Smooth muscle cell (in vitro differentiated cells): Measurements from ENCODE around the gene SPZ1. TPM values are rescaled to one million over a fixed set of nuclear protein-coding genes. Genes with fewer than 3 reads are reported as not detected.

Source experiments
- DNase-seq: peaks from one replicate; lab custom pipeline; 2025; ENCODE audit not compliant: unreplicated experiment; lab: John Stamatoyannopoulos, UW
- H2AFZ ChIP-seq: fragments of 200-600 bp; sonication (generic); 2 replicates; pipeline ENCODE4 v1.6.0; 2016; ENCODE audit warnings: antibody characterized with exemption, low read depth, mild to moderate bottlenecking
- H3F3A ChIP-seq: fragments of 200-600 bp; sonication (generic); 2 replicates; pipeline ENCODE4 v1.6.0; 2017; ENCODE audit warnings: antibody characterized with exemption, low read depth
- H3K27ac ChIP-seq: fragments of 200-600 bp; sonication (generic); 2 replicates; pipeline ENCODE4 v1.5.1; 2016; ENCODE audit warnings: low read depth, mild to moderate bottlenecking
- H3K27me3 ChIP-seq: fragments of 200-600 bp; sonication (generic); 2 replicates; pipeline ENCODE4 v1.6.1; 2016; ENCODE audit warnings: low read depth, mild to moderate bottlenecking
- H3K36me3 ChIP-seq: fragments of 200-600 bp; sonication (generic); 2 replicates; pipeline ENCODE4 v1.5.1; 2016; ENCODE audit warnings: low read depth
- H3K4me1 ChIP-seq: fragments of 200-600 bp; sonication (generic); 2 replicates; pipeline ENCODE4 v1.5.1; 2016; ENCODE audit warnings: low read depth
- H3K4me2 ChIP-seq: fragments of 200-600 bp; sonication (generic); 2 replicates; pipeline ENCODE4 v1.6.0; 2016; ENCODE audit warnings: mild to moderate bottlenecking
- H3K4me3 ChIP-seq: fragments of 200-600 bp; sonication (generic); 2 replicates; pipeline ENCODE4 v1.5.1; 2016; ENCODE audit warnings: mild to moderate bottlenecking
- H3K79me2 ChIP-seq: fragments of 200-600 bp; sonication (generic); 2 replicates; pipeline ENCODE4 v1.6.0; 2016; ENCODE audit warnings: low read depth, mild to moderate bottlenecking
- H3K9ac ChIP-seq: fragments of 200-600 bp; sonication (generic); 2 replicates; pipeline ENCODE4 v1.6.0; 2016; ENCODE audit warnings: low read depth
- H3K9me3 ChIP-seq: fragments of 200-600 bp; sonication (generic); replicated peaks from 2 replicates; pipeline ENCODE4 v1.5.1; 2016; ENCODE audit warnings: low read depth
- H4K20me1 ChIP-seq: fragments of 200-600 bp; sonication (generic); 2 replicates; pipeline ENCODE4 v1.6.0; 2016; ENCODE audit warnings: low read depth
- CTCF ChIP-seq: fragments of 200-600 bp; sonication (generic); IDR thresholded peaks from 2 replicates; pipeline ENCODE4 v1.5.1; 2017; ENCODE audit warnings: borderline replicate concordance, mild to moderate bottlenecking, antibody characterized with exemption; ENCODE audit not compliant: insufficient read depth, poor library complexity, severe bottlenecking
- WGBS: methylation state at CpG from one replicate; pipeline ENCODE4 v1.1.7; 2016; ENCODE audit warnings: low lambda C conversion rate; 5-methylcytosine and 5-hydroxymethylcytosine counted together
- polyA plus RNA-seq: library from polyadenylated mRNA; unstranded; fragments of >200 nt; fragmentation: Nextera tagmentation; extraction: Ambion mirVana; gene quantifications from 2 replicates; pipeline ENCODE4 v1.2.1, GENCODE V29; 2016
- total RNA-seq: library from RNA; depleted of rRNA; stranded (reverse); fragments of >200 nt; gene quantifications from 2 replicates; pipeline ENCODE4 v1.2.3, GENCODE V29; 2014

The SPZ1 gene
- total and polyA plus RNA-seq, 2 experiments from 2014 or later = not detected

- no peaks in the 10 kb centered on the region for H3K27me3 ChIP-seq
- H3F3A ChIP-seq = no peaks in the 10 kb centered on the region
- no peak overlapping the region for H3K9ac ChIP-seq
- TF ChIP-seq CTCF = no peak
- no peaks in the 10 kb centered on the region for H3K4me1 ChIP-seq
- no peaks in the 10 kb centered on the region for H3K36me3 ChIP-seq
- no peak overlapping the region for H3K4me2 ChIP-seq
- no peak overlapping the region for H3K4me3 ChIP-seq
- H3K27ac ChIP-seq = no peak overlapping the region
- DNase-seq = no peak
- no peaks in the 10 kb centered on the region for H3K79me2 ChIP-seq
- WGBS = 95% methylated on average over 4 of the region's 4 CpGs
- no peaks in the 10 kb centered on the region for H3K9me3 ChIP-seq
- H2AFZ ChIP-seq = no peak overlapping the region
- no peaks in the 10 kb centered on the region for H4K20me1 ChIP-seq
Observed at GRCh38 chr5:80355686-80356085, 35.9 kb downstream of the SPZ1 start.

GRCh38 chr5:80357671-80358070 is 37.9 kb downstream of the SPZ1 start:
- no peak overlapping the region for H3K9ac ChIP-seq
- no peak overlapping the region for H3K27ac ChIP-seq
- 96% methylated on average over 1 of the region's 1 CpG for WGBS
- TF ChIP-seq CTCF = no peak
- H3K4me3 ChIP-seq = no peak overlapping the region
- H3K27me3 ChIP-seq = no peaks in the 10 kb centered on the region
- DNase-seq = no peak
- H4K20me1 ChIP-seq = no peaks in the 10 kb centered on the region
- H3K4me2 ChIP-seq = no peak overlapping the region
- H3K36me3 ChIP-seq = no peaks in the 10 kb centered on the region
- H3F3A ChIP-seq = no peaks in the 10 kb centered on the region
- no peak overlapping the region for H2AFZ ChIP-seq
- no peaks in the 10 kb centered on the region for H3K79me2 ChIP-seq
- no peaks in the 10 kb centered on the region for H3K4me1 ChIP-seq
- H3K9me3 ChIP-seq = no peaks in the 10 kb centered on the region

- H4K20me1 ChIP-seq = no peaks in the 10 kb centered on the region
- no peak for DNase-seq
- no peak overlapping the region for H3K4me3 ChIP-seq
- no peaks in the 10 kb centered on the region for H3K79me2 ChIP-seq
- no peaks in the 10 kb centered on the region for H3K36me3 ChIP-seq
- no peak overlapping the region for H3K27ac ChIP-seq
- no peaks in the 10 kb centered on the region for H3K27me3 ChIP-seq
- H3K9ac ChIP-seq = no peak overlapping the region
- H3F3A ChIP-seq = no peaks in the 10 kb centered on the region
- no peaks in the 10 kb centered on the region for H3K4me1 ChIP-seq
- H3K9me3 ChIP-seq = no peaks in the 10 kb centered on the region
- H3K4me2 ChIP-seq = no peak overlapping the region
- no peak for TF ChIP-seq CTCF
- H2AFZ ChIP-seq = no peak overlapping the region
Observed at GRCh38 chr5:80360914-80361444, 41.2 kb downstream of the SPZ1 start.

GRCh38 chr5:80364892-80365291 is 45.1 kb downstream of the SPZ1 start:
- no peak for TF ChIP-seq CTCF
- Histone ChIP-seq H3F3A (no peaks in the 10 kb centered on the region), H3K27ac (no peak overlapping the region), H2AFZ (no peak overlapping the region), H3K79me2 (no peaks in the 10 kb centered on the region), H3K4me2 (no peak overlapping the region), H3K9ac (no peak overlapping the region), H3K4me1 (peaks cover 16% of the 10 kb centered on the region), H3K9me3 (no peaks in the 10 kb centered on the region), H3K4me3 (no peak overlapping the region), H4K20me1 (no peaks in the 10 kb centered on the region), H3K36me3 (no peaks in the 10 kb centered on the region), H3K27me3 (no peaks in the 10 kb centered on the region)
- DNase-seq = no peak
- WGBS = 93% methylated on average over 6 of the region's 6 CpGs
